ENCODE data around the gene LVRN.

GRCh38 chr5:116038817-116039216, 76.5 kb downstream of the LVRN start:
- TF ChIP-seq RFX5 (IDR thresholded peaks at IDR 0.05; ENCODE audit: low read depth, low read length) (no peak), ZMAT5 (CRISPR knock-in tag; IDR thresholded peaks at IDR 0.05; ENCODE audit: borderline replicate concordance, low read depth) (no peak), EZH2 (conservative IDR thresholded peaks at IDR 0.05; ENCODE audit: low read depth, low read length) (no peak), CTCF (CRISPR knock-in tag; IDR thresholded peaks at IDR 0.05) (no peak), ZSCAN29 (CRISPR knock-in tag; conservative IDR thresholded peaks at IDR 0.05) (no peak), CEBPB (IDR thresholded peaks at IDR 0.05; ENCODE audit: borderline replicate concordance, low read depth, low read length) (no peak)
